K562 (cell line): ENCODE data around the gene ARHGEF10L. TPM values are rescaled to one million over a fixed set of nuclear protein-coding genes. Genes with fewer than 3 reads are reported as not detected.

Experiments used
- ATAC-seq: fragments of 200-7000 bp; cut with Tn5 transposase; 3 replicates; pipeline ENCODE4 v1.9.1; 2020; ENCODE audit warnings: moderate library complexity
- BruUV-seq: library from RNA; stranded (reverse); fragments of 400-500 nt; replicated peaks from 2 replicates; lab custom pipeline; 2021; lab: Mats Ljungman, UMichigan
- CTCF ChIA-PET: fragments of 300-600 bp; formaldehyde crosslinking; extraction: SDS; loops from one replicate; lab custom pipeline; 2021; ENCODE audit warnings: low intra/inter-chr PET ratio; lab: Yijun Ruan, JAX
- POLR2A ChIA-PET: fragments of 300-600, 350-650 bp; sonication (Branson Sonifier 250); formaldehyde crosslinking; extraction: SDS; loops from one replicate; lab custom pipeline; 2021; ENCODE audit warnings: antibody characterized with exemption, inconsistent platforms; lab: Yijun Ruan, JAX
- DNase-seq, 4 experiments: peaks; one replicate each; pipeline versions ENCODE4 v3.0.0 to v3.0.0-alpha.2; 2011 to 2018; ENCODE audit warnings: low spot score in 3 of 4, mixed read lengths in 3 of 4; ENCODE audit errors: extremely low read depth in 1 of 4
- FAIRE-seq: peaks from 2 replicates; lab custom pipeline; 2011; peaks lifted over from hg19 to GRCh38; lab: Jason Lieb, UNC
- H2AFZ ChIP-seq: 2 replicates; pipeline ENCODE4 v1.6.0; 2011; ENCODE audit warnings: low read depth, low read length, control low read depth, inconsistent platforms
- H3K27ac ChIP-seq: fragments of 200-600 bp; 3 replicates; pipeline ENCODE4 v1.8.0; 2011; ENCODE audit warnings: low read depth, mild to moderate bottlenecking, control low read depth, inconsistent platforms, low read length, moderate library complexity, mixed read lengths; ENCODE audit errors: extremely low read depth
- H3K27me3 ChIP-seq, 2 experiments: fragments of 300-600 bp in 1 of 2; 2 replicates in 1 of 2; 3 replicates in 1 of 2; pipeline versions ENCODE4 v1.6.0 to v1.8.0; 2011; ENCODE audit warnings: inconsistent platforms in 2 of 2, low read length in 2 of 2, mild to moderate bottlenecking in 1 of 2, mixed read lengths in 1 of 2, moderate library complexity in 1 of 2; ENCODE audit not compliant: control insufficient read depth in 2 of 2, insufficient read depth in 2 of 2
- H3K36me3 ChIP-seq: fragments of 300-600 bp; 3 replicates; pipeline ENCODE4 v1.8.0; 2011; ENCODE audit warnings: mild to moderate bottlenecking, low read length, inconsistent platforms; ENCODE audit not compliant: control insufficient read depth, insufficient read depth
- H3K4me1 ChIP-seq, 2 experiments: fragments of 200-600 bp in 1 of 2; replicated peaks in 1 of 2; 2 replicates in 1 of 2; 3 replicates in 1 of 2; pipeline versions ENCODE4 v1.5.1 to v1.8.0; 2011; ENCODE audit warnings: inconsistent platforms in 2 of 2, low read length in 2 of 2, mild to moderate bottlenecking in 1 of 2, mixed read lengths in 1 of 2, moderate library complexity in 1 of 2; ENCODE audit not compliant: control insufficient read depth in 2 of 2, insufficient read depth in 2 of 2
- H3K4me2 ChIP-seq: 2 replicates; pipeline ENCODE4 v1.6.1; 2011; ENCODE audit warnings: low read length, control low read depth, inconsistent platforms, mixed read lengths; ENCODE audit not compliant: insufficient read depth
- H3K4me3 ChIP-seq: fragments of 200-600 bp; sonication (generic), shearing (Covaris generic); 2 replicates; pipeline ENCODE4 v1.5.1; 2016; ENCODE audit warnings: control low read depth, inconsistent platforms
- H3K79me2 ChIP-seq: fragments of 200-600 bp; 3 replicates; pipeline ENCODE4 v1.8.0; 2011; ENCODE audit warnings: low read length, inconsistent platforms; ENCODE audit not compliant: control insufficient read depth, insufficient read depth
- H3K9ac ChIP-seq, 2 experiments: 2 replicates each; pipeline versions ENCODE4 v1.6.0 to v1.6.1; 2011; ENCODE audit warnings: low read depth in 2 of 2, low read length in 2 of 2, control low read depth in 1 of 2, inconsistent platforms in 1 of 2, mild to moderate bottlenecking in 1 of 2, mixed read lengths in 1 of 2; ENCODE audit not compliant: insufficient read depth in 1 of 2
- H3K9me1 ChIP-seq: one replicate; pipeline ENCODE4 v1.6.0; 2011; ENCODE audit warnings: inconsistent platforms, mild to moderate bottlenecking, low read length, moderate library complexity; ENCODE audit not compliant: control insufficient read depth, insufficient read depth
- H3K9me3 ChIP-seq: replicated peaks from 2 replicates; pipeline ENCODE4 v1.5.1; 2011; ENCODE audit warnings: low read depth, low read length, inconsistent platforms; ENCODE audit not compliant: control insufficient read depth, insufficient read depth
- H4K20me1 ChIP-seq: replicated peaks from 2 replicates; pipeline ENCODE4 v1.6.1; 2011; ENCODE audit warnings: low read length, inconsistent platforms, mixed read lengths; ENCODE audit not compliant: control insufficient read depth, insufficient read depth
- CAMTA2 ChIP-seq: fragments of 250-450 bp; sonication (Bioruptor Pico); conservative IDR thresholded peaks from 2 replicates; pipeline ENCODE4 v1.5.1; 2022
- ETV1 ChIP-seq: fragments of 450-650 bp; conservative IDR thresholded peaks from 2 replicates; pipeline ENCODE4 v1.6.1; 2016; ENCODE audit warnings: missing genetic modification characterization, control low read depth, low read depth, missing compliant biosample characterization
- GABPB1 ChIP-seq: sonication (generic); formaldehyde crosslinking; IDR thresholded peaks from 2 replicates; pipeline ENCODE4 v1.8.0; 2022; ENCODE audit warnings: mild to moderate bottlenecking, missing genetic modification reagents
- GATAD2B ChIP-seq: fragments of 450-650 bp; IDR thresholded peaks from 2 replicates; pipeline ENCODE4 v1.6.1; 2017; ENCODE audit warnings: mild to moderate bottlenecking, borderline replicate concordance
- HDAC2 ChIP-seq: fragments of 450-650 bp; IDR thresholded peaks from 2 replicates; pipeline ENCODE4 v1.6.1; 2016; ENCODE audit warnings: mild to moderate bottlenecking
- KLF16 ChIP-seq: IDR thresholded peaks from 2 replicates; pipeline ENCODE4 v1.6.1; 2016; ENCODE audit warnings: antibody characterized with exemption
- PCBP2 ChIP-seq: fragments of 200-400 bp; formaldehyde crosslinking; IDR thresholded peaks from 2 replicates; pipeline ENCODE4 v1.6.1; 2018; ENCODE audit warnings: low read length, low read depth, mild to moderate bottlenecking, moderate library complexity; ENCODE audit not compliant: poor library complexity, severe bottlenecking
- RBM15 ChIP-seq: fragments of 200-400 bp; formaldehyde crosslinking; IDR thresholded peaks from 2 replicates; pipeline ENCODE4 v1.6.1; 2018; ENCODE audit warnings: mild to moderate bottlenecking, low read length, moderate library complexity; ENCODE audit not compliant: insufficient read depth
- RBM25 ChIP-seq: fragments of 200-400 bp; formaldehyde crosslinking; IDR thresholded peaks from 2 replicates; pipeline ENCODE4 v1.6.1; 2018; ENCODE audit warnings: low read length, low read depth, moderate library complexity; ENCODE audit not compliant: severe bottlenecking
- SMARCB1 ChIP-seq: IDR thresholded peaks from 2 replicates; pipeline ENCODE4 v1.6.1; 2011; ENCODE audit warnings: improper control_type of control experiment, low read depth; ENCODE audit not compliant: insufficient read length
- SNIP1 ChIP-seq: fragments of 450-650 bp; IDR thresholded peaks from 2 replicates; pipeline ENCODE4 v1.7.1; 2017; ENCODE audit warnings: low read depth, mild to moderate bottlenecking
- ZBTB7A ChIP-seq: IDR thresholded peaks from 2 replicates; pipeline ENCODE4 v1.6.1; 2011; ENCODE audit warnings: low read depth, mild to moderate bottlenecking, low read length, moderate library complexity, borderline replicate concordance; ENCODE audit not compliant: control insufficient read depth
- ZFX ChIP-seq: sonication (generic); formaldehyde crosslinking; IDR thresholded peaks from 2 replicates; pipeline ENCODE4 v1.8.0; 2022; ENCODE audit warnings: mild to moderate bottlenecking, missing genetic modification reagents, moderate library complexity
- WGBS: fragments of 100-300 bp; shearing (Covaris generic); methylation state at CpG from one replicate; pipeline ENCODE4 v1.1.6; 2016; ENCODE audit warnings: low coverage, mixed read lengths; ENCODE audit not compliant: insufficient coverage; ENCODE audit errors: missing lambda C conversion rate; 5-methylcytosine and 5-hydroxymethylcytosine counted together
- in situ Hi-C: fragments of 300-500 bp; cut with MboI; formaldehyde crosslinking; loops from 4 replicates; pipeline ENCODE4 v1.15.0; 2018; ENCODE audit warnings: inconsistent platforms, mixed read lengths
- intact Hi-C: fragments of 100-400 bp; cut with micrococcal nuclease; formaldehyde crosslinking; loops from 2 replicates; pipeline ENCODE4 v1.14.2; 2022
- polyA plus RNA-seq, 8 experiments: library from polyadenylated mRNA; depleted of rRNA in 4 of 8; stranded (reverse) in 5 of 8; unstranded in 3 of 8; fragments of >200 nt; fragmentation: Nextera tagmentation in 2 of 8; fragmentation: Illumina TruSeq in 1 of 8; extraction: Ambion mirVana in 2 of 8; extraction: Trizol in 1 of 8; gene quantifications; 2 replicates each; pipeline versions ENCODE4 v1.2.1 to v1.2.3, GENCODE V29; 2011 to 2014; ENCODE audit warnings: inconsistent platforms in 1 of 8, missing spikeins in 1 of 8
- total RNA-seq, 7 experiments: library from RNA; depleted of rRNA in 6 of 7; stranded (reverse); fragments of >200 nt in 6 of 7; fragmentation: Illumina TruSeq in 2 of 7; extraction: Trizol in 2 of 7; gene quantifications; 2 replicates each; pipeline versions ENCODE4 v1.2.1 to v1.2.3, GENCODE V29; 2011 to 2021; ENCODE audit warnings: low replicate concordance in 1 of 7
- TF ChIP-seq, protein P1 (sequence below): sonication (generic); IDR thresholded peaks from 2 replicates; pipeline ENCODE4 v1.6.1; 2016
- TF ChIP-seq, protein P2 (sequence below): fragments of 250-450 bp; sonication (Bioruptor Pico); IDR thresholded peaks from 2 replicates; pipeline ENCODE4 v1.5.0; 2020; ENCODE audit warnings: mild to moderate bottlenecking, borderline replicate concordance

The ARHGEF10L gene
- total and polyA plus RNA-seq, 9 of the 15 experiments (the other 6 are each of a cell fraction or from before 2014, with no cell fraction given): 0.09 to 0.13 TPM; not detected in 7

DNA sequence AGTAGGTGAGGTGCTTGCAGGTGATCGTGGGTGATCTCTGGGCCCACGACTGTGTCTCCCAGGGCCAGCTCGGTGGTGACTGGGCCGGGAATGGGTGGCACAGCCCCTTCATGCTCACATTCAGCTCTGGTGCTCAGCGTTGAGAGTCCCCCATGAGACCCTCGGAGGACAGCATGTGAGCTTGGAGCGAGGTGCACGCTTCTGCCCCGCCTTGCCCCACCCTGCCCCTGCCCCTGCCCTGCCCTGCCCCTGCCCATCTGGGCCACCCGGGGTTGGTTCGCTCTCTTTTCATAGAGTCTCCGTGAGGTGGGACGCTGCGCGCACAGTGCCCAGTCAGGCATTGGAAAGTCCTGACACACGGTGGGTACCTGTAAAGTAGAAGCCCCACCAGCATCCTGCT is 140.4 kb downstream of the ARHGEF10L start:
- POLR2A ChIA-PET: interaction anchor here (0.6 to 0.7 kb wide), 2 partner anchors 14 to 1013 kb away, joined by 3 to 4 read pairs; no protein-coding TSS in a partner anchor
- no TSS peak for BruUV-seq
- TF ChIP-seq HDAC2 (no peak), ZFX (CRISPR knock-in tag) (no peak), KLF16 (no peak), RBM15 (no peak), GATAD2B (no peak), SNIP1 (no peak), GABPB1 (CRISPR knock-in tag) (no peak), CAMTA2 (CRISPR knock-in tag) (no peak), RBM25 (no peak), PCBP2 (no peak), SMARCB1 (no peak), ETV1 (tag) (no peak), ZBTB7A (no peak)
- TF ChIP-seq, protein P1, sequence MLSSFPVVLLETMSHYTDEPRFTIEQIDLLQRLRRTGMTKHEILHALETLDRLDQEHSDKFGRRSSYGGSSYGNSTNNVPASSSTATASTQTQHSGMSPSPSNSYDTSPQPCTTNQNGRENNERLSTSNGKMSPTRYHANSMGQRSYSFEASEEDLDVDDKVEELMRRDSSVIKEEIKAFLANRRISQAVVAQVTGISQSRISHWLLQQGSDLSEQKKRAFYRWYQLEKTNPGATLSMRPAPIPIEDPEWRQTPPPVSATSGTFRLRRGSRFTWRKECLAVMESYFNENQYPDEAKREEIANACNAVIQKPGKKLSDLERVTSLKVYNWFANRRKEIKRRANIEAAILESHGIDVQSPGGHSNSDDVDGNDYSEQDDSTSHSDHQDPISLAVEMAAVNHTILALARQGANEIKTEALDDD: no peak
- TF ChIP-seq, protein P2, sequence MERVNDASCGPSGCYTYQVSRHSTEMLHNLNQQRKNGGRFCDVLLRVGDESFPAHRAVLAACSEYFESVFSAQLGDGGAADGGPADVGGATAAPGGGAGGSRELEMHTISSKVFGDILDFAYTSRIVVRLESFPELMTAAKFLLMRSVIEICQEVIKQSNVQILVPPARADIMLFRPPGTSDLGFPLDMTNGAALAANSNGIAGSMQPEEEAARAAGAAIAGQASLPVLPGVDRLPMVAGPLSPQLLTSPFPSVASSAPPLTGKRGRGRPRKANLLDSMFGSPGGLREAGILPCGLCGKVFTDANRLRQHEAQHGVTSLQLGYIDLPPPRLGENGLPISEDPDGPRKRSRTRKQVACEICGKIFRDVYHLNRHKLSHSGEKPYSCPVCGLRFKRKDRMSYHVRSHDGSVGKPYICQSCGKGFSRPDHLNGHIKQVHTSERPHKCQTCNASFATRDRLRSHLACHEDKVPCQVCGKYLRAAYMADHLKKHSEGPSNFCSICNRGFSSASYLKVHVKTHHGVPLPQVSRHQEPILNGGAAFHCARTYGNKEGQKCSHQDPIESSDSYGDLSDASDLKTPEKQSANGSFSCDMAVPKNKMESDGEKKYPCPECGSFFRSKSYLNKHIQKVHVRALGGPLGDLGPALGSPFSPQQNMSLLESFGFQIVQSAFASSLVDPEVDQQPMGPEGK (CRISPR knock-in tag): no peak
- TF ChIP-seq, all 486 proteins: peak for 0
- CTCF ChIA-PET: interaction anchor here (0.6 kb wide), 1 partner anchor 269 kb away, joined by 3 read pairs; no protein-coding TSS in a partner anchor
- in situ Hi-C loops: loop anchor here (10.0 kb wide), 1 partner anchor 545 kb away; no protein-coding TSS in a partner anchor
- 5% methylated on average over 11 of the region's 16 CpGs for WGBS
- Histone ChIP-seq H3K4me2 (no peak overlapping the region), H3K79me2 (no peaks in the 10 kb centered on the region), H4K20me1 (peaks cover 26% of the 10 kb centered on the region), H3K9ac (no peak overlapping the region), H3K9me3 (no peaks in the 10 kb centered on the region), H3K4me3 (no peak overlapping the region), H3K4me1 (no peaks in the 10 kb centered on the region), H3K36me3 (no peaks in the 10 kb centered on the region), H2AFZ (no peak overlapping the region), H3K9me1 (peaks cover 2% of the 10 kb centered on the region), H3K27ac (no peak overlapping the region), H3K27me3 (peaks cover 8 to 31% of the 10 kb centered on the region in 2 experiments; a peak in 4 of 5 replicates)
- no peak for DNase-seq
- no peak for FAIRE-seq
- intact Hi-C loops: no loop called here
- ATAC-seq: no peak
